ENCODE results near the gene CIZ1.

CIZ1 gene

DNA sequence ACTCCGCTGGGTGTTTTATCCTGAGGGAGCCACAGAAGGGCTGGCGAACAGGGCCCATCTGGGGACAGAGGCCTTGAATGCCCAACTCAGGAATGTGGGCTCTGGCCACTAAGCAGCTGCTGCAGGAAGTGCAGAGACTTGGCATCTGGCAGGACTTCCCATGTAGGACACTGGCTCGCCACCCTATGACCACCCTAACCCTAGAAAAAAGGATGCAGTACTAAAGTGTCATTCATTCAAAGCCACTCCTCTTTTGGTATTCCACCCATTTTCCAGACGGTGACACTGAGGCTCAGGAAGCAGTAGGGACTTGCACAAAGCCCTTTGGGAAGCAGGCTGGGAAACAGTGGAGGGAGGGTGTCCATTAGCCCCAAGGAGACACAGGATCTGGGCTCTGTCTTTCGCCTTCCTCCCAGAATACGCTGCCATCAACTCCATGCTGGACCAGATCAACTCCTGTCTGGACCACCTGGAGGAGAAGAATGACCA is 28.3 kb downstream of the CIZ1 start:
- DNase-seq (ENCODE audit: low spot score) = no peak

DNA sequence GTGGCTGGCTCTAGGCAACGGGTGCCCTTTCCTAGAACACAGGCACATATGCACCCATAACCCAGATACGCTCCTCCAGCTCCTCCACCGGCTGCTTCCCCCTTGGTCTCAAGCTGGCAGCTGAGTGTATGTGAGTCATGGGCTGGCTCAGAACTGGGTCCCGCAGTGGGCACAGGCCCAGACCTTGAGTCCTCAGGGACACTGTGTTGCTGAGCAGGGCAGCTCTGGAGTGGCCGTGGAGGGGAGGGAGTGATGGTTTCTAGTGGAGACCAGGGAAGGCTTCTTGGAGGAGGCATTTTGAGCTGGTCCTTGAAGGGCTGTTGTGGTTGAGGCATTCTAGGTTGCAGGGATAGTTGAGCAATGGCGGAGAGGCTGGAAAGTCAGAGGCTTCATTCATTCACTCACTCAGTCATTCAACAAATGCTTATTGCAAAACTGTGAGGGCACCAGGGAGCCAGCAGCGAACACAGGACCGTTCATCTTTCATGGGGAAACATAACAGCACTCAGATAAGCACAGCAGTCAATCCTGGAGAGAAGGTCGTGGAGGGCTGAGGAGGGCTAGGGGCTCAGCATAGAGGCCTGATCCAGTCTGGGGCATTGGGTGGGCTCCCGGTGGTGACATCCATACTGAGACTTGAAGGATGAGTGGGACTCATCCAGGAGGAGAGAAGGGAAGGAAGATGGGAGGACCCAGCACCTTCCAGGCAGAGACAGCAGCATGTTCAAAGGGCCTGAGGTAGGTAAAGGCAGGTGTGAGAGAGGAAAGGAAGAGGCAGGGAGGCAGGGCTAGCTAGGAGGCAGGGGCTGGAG is 29.0 kb downstream of the CIZ1 start:
- DNase-seq (ENCODE audit: low spot score) = no peak

DNA sequence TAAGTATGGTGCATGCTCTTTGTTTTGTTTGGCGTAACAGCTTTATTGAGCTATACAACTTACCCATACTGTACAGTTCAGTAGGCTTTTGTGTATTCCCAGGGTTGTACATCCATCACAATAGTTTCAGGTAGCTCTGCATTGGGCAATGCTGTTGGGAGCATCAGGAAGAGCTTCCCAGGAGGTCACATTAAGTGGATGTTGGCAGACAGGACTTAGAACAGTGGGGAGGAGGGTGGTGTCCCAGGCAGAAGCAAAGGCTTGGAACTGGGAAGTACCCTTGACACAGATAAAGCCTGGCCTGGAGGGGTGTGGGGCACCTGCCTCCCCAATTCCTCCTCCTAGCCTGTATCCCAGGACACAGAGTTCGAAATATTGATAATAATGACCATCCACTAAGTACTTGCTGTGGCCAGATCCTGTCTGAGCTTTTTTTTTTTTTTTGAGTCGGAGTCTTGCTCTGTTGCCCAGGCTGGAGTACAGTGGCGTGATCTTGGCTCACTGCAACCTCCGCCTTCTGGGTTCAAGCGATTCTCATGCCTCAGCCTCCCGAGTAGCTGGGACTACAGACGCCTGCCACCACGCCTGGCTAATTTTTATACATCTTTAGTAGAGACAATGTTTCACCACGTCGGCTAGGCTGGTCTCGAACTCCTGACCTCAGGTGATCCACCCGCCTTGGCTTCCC is 30.0 kb downstream of the CIZ1 start:
- no peak for DNase-seq (ENCODE audit: low spot score)

DNA sequence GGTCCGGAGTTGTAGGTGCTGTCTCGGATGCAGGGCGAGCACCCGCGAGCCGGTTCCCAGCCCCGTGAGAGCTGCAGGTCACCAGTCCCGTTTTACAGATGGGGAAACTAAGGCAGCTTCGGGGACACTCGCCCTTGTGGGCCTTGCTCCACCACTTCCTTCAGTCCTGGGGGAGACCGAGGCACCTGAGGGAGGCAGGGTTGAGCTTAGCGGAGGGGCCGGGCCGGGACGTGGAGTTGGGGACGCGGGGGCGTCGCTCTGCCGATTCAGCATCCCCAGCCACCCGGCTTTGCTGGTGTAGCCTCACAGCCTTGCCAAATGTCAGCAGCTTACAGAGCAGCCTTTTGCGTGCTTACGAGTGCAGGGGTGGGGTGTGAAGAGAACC is 30.8 kb downstream of the CIZ1 start:
- DNase-seq (ENCODE audit: low spot score) = peak; percentile 53

DNA sequence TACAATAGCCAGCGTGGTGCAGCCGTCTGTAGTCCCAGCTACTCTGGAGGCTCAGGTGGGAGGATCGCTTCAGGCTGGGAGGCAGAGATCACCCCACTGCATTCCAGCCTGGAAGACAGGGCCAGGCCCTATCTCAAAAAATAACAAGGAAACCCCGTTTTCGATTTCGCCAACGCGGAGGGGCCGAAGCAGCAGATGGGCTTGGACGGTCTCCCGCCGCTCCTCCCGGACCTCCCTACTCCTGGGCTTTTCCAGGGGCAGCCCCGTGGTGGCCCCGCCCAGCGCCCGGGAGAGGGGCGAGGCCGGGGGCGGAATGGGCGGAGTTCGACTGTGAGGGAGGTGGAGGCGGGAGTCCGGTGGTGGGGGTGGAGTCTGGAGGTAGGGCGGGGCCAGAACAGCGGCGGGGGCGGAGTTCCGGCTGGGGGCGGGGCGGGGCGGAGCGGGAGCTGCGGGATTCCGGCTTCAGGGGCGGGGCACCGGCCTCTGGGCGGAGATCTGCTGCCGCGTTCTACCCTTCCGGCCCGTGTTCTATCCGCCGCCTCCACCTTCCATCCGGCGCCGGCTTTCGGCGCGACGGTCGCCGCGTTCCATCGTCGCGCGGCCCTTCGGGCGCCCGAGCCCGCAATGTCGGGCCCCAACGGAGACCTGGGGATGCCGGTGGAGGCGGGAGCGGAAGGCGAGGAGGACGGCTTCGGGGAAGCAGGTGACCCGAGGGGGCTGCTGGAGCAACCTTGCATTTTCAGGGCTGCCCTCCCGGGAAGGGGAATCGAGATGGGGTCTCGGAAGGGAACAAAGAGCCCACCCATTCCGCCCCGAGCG is 31.4 kb downstream of the CIZ1 start, which contains the start of gene BBLN:
BBLN (plus strand) TSS at position 482 of the 819 bp plus-strand sequence; CDS start at position 625, 143 bp downstream.
- peak; percentile 98 for DNase-seq (ENCODE audit: low spot score)

DNA sequence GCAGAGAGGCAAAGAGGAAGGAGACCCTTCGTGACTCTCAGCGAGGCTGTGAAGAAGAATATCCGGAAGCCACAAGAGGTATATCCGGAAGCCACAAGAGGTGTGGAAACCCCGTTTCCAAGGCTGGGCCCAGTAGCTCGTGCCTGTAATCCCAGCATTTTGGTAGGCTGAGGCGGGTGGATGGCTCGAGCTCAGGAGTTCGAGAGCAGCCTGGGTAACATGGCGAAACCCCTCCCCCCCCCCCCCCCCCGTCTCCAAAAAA is 31.9 kb downstream of the CIZ1 start:
- DNase-seq (ENCODE audit: low spot score) = no peak

DNA sequence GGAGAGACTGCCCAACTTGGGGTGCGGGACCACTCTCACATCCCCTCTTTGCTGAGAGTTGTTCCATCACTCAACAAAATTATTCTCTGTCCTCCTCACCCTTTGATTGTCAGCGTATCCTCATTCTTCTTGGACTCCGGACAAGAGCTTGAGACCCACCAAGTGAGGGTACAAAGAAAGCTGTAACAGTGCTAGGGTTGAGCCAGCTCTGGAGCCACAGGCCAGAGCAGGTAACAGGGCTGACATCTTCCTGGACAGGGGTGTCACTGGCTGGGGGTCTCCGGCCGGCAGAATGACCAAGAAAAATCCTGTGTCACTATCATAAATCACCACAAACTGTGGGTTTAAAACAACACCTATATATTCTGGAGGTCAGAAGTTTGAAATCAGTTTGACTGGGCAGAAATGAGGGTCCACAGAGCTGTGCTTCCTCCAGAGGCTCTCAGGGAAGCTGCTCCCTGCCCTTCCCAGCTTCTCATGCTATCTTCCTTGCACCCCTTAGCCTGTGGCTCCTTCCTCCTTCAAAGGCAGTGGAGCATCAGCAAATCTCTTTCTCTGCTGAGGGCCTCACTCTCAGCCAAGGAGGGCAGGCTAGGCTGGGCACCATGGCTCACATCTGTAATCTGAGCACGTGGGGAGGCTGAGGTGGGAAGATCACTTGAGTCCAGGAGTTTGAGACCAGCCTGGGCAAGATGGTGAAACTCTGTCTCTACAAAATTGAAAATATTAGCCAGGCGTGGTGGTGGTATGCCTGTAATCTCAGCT is 35.5 kb downstream of the CIZ1 start:
- no peak for DNase-seq (ENCODE audit: low spot score)

DNA sequence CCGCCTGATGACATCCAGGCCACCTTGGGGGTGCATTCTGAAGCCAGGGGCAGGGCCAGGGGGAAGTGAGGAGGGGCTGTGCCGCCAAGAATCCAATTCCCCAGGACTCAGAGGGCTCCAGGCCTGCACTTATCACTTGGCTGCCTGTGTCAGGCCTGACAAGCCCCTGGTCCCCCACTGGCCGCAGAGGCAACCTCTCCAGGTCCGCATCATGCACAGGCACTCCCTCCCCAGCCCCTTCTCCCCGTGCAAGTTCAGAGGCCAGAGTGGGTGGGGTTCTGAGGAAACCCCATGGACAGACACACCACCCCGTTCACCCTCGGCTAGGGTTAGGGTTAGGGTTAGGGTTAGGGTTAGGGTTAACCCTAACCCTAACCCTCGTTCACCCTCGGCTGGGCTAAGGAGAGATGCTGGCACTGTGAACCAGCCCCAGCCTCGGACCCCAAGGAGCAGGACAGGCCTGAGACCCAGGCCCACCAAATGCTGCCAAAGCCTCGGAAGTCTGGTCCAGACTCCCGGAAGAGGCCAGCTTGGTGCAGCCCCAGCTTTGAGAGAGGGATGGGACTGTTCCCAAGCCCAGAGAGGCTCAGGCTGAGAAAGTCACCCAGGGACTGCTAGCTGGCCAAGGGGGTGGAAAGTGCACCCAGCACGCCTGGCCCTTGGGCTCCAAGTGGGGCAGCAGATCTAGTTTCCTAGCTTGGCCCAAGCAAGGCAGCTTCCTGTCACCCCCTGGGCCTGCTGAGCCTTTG is 37.3 kb downstream of the CIZ1 start:
- no peak for DNase-seq (ENCODE audit: low spot score)

DNA sequence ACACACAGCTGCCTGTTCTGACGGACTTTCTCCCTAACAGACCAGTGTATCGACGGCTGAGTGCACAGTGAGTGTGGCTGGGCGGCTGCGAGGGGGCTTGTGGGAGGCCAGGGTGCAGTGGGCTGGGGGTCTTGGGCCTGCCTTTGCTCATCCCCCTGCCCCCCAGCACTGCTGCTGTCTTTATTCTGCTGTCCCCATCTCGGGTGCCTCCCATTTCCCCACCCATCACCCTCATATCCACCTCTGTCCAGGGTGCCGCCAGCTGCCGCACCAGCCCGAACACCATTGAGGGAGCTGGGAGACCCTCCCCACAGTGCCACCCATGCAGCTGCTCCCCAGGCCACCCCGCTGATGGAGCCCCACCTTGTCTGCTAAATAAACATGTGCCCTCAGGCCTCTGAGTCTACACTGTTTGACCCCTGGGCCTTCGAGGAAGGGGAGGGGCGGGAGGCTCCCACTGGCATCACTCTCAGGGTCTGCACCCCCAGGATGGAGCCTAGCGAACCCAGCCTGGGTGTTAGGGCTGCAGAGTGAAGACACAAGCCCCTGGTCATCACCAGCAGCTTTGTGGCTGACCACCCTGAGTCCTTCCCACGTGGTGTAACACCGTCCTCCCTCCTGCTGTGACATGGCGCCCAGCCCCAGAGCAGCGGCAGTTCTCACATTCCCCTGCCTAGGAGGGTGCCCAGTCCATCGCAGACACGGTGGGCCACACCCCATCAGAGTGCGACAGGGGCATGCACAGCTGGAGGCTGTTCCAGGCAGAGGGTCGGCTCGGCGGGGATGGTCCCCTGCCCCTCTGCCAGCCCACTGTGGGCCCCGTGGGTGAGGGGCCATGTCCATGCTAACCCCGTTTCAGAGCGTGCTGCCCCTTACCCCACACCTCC is 38.1 kb downstream of the CIZ1 start:
- no peak for DNase-seq (ENCODE audit: low spot score)

DNA sequence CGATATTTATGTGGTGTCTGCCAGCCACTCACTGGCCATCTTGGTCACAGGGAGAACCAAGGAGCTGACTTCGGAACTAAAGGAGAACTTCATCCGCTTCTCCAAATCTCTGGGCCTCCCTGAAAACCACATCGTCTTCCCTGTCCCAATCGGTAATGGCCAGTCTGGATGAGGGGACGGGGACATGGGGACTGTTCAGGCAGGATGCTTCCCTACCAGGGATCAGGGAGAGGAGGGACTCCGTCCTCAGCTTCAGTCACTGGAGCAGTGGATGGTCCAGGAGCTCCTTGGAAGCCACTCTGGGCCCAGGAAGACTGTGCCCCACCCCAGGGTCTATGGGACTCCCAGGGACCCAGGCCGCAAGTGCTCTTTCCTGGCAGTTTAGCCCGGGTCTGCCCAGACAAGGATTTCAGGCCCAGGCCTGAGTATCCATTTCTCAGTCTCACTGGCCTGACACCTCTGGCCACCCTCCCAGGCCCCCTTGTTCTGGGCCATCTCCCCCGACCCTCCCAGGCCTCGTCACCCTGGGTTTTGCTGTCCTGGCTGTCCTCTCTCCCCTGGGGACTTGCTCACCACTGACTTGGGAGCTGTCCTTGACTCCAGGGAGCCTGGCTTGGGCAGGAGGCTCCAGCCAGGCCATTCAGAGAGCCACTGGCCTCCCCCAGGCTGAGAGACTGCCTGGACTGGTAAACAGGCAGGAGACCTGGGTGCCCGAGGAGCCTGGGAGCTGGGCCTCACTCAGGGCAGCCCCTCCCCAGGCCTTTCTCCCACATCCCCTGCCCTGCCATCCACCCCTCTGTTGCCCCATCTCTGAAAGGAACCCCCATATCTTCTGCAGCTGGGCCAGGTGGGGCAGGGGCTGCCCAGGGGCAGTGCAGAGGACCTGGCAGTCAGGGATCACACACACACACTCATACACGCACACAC is 39.0 kb downstream of the CIZ1 start:
- no peak for DNase-seq (ENCODE audit: low spot score)

DNA sequence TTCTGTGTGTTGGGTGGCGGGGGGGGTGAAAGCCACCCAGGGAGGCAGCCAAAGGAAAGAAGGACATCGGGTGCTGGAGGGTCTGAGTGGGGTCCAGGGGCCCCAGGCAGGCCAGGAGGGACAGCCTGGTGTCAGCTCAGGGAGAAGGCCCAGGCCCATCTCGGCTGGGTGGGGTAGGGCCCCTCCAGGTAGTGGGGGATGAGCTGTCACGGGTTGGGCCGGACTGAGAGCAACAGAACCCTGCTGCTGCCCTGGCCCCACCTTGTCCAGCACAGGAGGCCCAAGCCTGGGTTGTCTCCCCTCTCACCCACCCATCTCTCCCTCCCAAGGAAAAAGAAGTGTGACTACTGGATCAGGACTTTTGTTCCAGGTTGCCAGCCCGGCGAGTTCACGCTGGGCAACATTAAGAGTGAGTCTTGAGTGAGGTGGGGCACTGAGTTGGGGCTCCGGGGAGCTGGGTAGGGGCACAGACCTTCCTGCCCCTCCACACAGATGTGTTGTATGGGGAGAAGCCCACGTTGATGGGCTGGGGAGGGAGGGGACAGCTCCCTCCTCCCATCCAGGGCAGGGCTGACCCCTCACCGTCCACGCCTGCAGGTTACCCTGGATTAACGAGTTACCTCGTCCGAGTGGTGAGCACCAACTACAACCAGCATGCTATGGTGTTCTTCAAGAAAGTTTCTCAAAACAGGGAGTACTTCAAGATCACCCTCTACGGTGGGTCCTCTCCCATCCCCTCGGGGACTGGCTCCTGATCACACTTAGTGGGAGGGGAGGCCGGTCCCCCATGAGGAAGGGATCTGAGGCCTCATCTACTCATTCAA is 39.9 kb downstream of the CIZ1 start:
- DNase-seq (ENCODE audit: low spot score) = no peak

DNA sequence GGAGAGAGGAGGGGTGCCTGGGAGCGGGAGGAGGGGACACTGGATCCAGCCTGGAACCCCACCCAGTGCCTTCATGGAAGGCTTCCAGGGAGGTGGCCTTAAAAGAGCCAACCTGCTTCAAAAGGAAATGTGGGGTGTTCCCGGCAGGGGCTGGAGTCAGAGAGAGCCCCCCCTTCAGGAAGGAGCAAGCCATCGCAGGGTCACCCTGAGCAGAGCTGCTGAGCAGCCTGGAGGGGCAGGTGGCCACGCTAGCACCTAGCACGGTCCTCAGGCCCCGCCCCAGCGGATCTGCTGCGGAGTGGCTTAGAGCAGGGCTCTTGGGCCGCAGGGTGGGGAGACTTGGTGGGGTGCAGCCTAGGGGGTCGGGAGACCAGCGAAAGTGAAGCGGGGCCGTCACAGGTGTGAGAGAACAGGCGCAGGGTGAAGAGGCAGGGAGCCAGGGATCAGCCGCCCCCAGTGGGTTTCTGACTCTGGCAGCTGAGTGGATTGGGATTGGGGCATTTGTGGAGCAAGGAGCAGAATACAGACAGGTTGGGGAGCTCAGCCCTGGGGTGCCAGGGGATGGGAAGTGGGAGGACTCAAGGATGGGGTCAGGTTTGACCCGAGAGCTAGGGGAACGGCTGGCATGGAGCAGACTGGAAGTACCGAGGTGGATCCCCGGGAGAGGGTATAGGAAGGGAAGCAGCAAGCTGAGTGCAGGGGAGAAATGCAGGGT is 40.6 kb downstream of the CIZ1 start:
- DNase-seq (ENCODE audit: low spot score) = peak; percentile 52

DNA sequence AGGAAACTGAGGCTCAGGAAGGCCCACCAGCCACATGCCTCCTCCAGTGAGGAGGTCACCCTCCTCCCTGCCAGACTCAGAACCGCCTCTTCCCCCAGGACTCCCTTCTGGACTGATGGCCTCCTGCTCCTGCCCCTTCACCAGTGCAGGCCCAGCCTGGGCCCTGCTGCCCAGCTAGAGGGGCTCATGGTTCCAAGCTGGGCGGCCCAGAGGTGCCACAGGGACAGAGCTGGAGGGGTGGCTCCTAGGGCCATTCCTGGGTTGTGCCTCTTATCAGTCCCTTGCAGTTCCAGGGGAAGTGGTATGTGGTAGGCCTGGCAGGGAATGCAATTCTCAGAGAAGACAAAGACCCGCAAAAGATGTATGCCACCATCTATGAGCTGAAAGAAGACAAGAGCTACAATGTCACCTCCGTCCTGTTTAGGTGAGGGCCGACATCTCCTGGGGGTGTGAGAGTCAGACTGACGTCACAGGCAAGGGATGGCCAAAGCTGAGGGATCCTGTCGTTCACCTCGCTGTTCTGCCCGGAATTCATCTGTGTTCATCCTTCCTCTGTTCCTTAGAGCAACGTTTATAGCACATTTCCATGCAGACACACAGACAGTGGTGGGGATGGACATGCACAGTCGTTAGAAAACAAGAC is 41.3 kb downstream of the CIZ1 start:
- no peak for DNase-seq (ENCODE audit: low spot score)

DNA sequence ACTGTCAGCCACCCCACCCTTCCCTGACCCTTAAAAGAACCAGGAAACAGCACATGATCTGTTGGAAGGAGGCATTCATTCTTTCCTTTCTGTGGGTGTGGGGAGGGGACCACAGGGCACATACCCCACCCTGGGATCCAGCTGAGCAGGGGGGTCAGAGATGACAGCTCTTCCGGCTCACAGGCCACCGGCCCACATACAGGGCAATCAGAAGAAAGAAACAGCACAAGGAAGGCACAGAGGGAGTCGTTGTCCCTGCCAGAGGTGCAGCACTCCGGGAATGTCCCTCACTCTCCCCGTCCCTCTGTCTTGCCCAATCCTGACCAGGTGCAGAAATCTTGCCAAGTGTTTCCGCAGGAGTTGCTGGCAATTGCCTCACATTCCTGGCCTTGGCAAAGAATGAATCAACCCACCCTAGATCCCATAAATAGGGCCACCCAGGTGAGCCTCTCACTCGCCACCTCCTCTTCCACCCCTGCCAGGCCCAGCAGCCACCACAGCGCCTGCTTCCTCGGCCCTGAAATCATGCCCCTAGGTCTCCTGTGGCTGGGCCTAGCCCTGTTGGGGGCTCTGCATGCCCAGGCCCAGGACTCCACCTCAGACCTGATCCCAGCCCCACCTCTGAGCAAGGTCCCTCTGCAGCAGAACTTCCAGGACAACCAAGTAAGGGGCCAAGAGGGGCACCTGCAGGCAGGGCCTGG is 42.2 kb downstream of the CIZ1 start, which contains the start of gene LCN2:
LCN2 (plus strand) TSS at position 453 of the 701 bp plus-strand sequence; CDS start at position 526, 73 bp downstream.
- DNase-seq (ENCODE audit: low spot score) = no peak

DNA sequence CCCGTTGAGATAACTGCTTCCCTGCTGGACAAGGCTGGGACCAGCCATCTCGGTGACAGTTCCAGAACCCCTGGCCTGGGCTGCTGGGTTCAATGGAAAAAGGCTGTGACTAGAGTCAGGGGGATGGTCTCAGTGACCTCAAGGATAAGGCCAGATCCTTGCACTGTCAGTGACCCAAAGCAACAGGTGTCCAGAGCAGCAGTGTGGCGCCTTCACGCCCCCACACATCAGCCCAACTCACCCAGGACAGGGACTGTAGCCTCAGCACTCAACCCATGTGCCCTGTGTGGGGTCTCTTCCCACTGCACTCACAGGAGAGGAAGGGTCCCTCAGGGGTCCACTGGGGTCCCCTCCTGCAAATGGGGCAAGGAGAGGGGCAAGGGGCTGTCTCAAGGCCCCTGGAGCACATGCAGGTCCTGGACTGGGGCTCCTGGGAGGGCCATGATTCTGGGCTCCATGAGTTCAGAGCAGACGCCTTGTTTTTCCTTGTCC is 42.8 kb downstream of the CIZ1 start:
- no peak for DNase-seq (ENCODE audit: low spot score)

DNA sequence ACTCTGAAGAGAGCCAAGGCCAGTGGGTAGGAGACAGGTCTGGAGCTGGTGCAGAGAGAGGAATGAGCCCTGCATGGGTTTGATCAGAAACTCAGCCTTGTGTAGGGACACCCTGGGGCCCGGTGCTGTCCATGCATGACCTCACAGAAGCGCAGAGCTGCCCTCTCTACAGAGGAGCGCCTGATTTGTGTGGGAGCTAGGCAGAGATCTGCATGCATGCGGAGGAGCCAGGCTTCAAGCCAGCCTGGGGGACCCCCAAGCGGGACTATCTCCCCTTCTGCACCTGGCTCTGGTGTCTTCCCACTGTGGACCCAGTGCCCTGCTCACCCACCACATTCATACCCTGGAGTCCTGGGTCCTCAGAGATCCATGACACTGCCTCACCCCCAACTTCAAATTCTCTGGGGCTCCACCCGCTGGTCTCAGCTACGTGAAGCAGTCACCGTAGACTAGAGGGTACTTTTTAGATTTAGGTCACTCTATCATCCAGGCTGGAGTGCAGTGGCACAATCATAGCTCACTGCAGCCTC is 44.7 kb downstream of the CIZ1 start:
- DNase-seq (ENCODE audit: low spot score) = no peak
